Measurements from ENCODE around the gene KDM5B.

The KDM5B gene

DNA sequence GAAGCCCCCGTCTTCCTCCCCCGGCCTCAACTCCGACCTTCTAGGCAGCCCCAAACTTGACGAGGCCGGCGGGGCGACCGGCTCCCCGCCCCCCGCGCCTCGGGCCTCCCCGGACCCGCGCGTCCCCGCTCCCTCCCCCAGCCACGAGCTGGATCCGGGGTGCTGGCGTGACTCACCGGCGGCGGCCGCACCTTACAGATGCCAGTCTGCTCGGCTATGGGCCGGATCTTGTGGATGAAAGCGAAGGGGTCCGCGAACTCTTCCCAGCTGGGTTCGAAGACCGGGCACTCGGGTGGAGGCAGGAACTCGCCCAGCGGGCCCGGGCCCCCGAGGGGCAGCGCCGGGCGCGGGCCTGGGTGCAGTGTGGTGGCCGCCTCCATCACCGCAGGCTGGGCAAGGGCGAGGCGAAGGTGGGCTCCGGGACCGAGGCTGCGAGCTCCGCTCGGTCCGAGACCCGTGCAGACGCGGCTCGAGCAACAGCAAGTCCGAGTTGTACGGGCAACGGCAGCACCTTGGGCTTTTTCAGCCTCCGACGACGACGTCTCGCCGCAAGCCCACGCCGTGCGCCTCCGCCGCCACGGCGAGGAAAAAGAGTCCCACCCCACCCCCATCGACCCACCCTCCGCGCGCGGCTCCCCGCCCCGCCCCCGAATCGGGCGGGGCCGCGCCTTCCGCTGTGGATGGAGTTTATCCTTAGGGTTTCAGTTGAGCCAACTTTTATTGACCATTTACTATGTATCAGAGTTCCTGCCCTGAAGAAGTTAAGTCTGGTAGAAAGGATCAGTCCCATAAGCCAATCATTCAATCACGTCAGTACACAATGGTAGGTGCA lies at the start of gene KDM5B:
Gene KDM5B, minus strand, starts transcription at position 496 of the 832 bp plus-strand sequence. Its CDS starts 116 bp downstream, at position 380.
- peak; percentile 47; the same call in 1 of the 2 replicates for TF ChIP-seq ZFX (IDR thresholded peaks at IDR 0.05)
- TF ChIP-seq, protein P1, sequence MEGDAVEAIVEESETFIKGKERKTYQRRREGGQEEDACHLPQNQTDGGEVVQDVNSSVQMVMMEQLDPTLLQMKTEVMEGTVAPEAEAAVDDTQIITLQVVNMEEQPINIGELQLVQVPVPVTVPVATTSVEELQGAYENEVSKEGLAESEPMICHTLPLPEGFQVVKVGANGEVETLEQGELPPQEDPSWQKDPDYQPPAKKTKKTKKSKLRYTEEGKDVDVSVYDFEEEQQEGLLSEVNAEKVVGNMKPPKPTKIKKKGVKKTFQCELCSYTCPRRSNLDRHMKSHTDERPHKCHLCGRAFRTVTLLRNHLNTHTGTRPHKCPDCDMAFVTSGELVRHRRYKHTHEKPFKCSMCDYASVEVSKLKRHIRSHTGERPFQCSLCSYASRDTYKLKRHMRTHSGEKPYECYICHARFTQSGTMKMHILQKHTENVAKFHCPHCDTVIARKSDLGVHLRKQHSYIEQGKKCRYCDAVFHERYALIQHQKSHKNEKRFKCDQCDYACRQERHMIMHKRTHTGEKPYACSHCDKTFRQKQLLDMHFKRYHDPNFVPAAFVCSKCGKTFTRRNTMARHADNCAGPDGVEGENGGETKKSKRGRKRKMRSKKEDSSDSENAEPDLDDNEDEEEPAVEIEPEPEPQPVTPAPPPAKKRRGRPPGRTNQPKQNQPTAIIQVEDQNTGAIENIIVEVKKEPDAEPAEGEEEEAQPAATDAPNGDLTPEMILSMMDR (conservative IDR thresholded peaks at IDR 0.05): no peak
- peak within 1 kb of the TSS; percentile 72 for H3K27ac ChIP-seq

DNA sequence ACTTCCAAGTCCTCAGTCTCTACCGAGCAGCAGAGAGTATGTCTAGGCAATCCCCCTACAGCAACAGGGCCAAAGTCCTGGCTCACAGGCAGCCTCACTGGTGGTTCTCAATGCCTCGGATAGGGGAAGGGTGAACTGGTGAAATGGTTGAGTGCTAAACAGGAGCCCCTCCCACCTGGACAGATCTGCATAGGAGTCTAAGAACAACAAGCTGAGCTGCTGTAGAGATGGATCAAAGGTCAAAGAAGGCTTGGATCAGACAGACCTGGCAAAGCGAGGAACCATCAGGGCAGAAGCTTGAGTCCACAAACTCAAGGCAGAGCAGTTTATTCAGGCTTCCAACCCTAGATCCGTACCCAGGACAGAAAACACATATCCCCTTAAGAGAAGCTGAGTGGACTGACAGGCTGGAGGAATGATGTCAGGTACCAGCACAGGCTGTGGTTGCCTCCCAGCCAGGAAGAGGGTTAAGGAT lies 49.0 kb upstream of the KDM5B start:
- TF ChIP-seq, protein P1 (conservative IDR thresholded peaks at IDR 0.05): no peak
- TF ChIP-seq ZFX (IDR thresholded peaks at IDR 0.05): no peak
- H3K27ac ChIP-seq: no peak overlapping the region

DNA sequence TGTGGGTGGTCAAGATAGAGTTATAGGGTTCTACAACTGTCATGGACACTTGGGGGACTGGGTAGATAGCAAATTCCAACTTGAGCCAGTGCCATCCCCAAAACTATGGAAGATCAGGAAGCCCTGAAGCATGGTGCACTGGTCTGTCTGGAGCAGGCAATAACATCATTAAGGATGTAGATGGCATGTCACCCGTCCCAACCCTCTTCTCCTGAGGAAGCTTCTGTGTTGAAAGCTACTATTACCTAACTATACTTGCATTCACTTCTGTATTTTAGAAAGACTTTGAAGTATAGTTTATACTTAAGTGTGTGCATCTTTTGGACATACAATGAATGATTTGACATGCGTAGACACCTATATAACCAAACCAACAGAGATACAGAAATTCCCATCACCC lies 47.8 kb upstream of the KDM5B start:
- H3K27ac ChIP-seq: no peak overlapping the region
- no peak for TF ChIP-seq ZFX (IDR thresholded peaks at IDR 0.05)
- TF ChIP-seq, protein P1 (conservative IDR thresholded peaks at IDR 0.05): no peak

DNA sequence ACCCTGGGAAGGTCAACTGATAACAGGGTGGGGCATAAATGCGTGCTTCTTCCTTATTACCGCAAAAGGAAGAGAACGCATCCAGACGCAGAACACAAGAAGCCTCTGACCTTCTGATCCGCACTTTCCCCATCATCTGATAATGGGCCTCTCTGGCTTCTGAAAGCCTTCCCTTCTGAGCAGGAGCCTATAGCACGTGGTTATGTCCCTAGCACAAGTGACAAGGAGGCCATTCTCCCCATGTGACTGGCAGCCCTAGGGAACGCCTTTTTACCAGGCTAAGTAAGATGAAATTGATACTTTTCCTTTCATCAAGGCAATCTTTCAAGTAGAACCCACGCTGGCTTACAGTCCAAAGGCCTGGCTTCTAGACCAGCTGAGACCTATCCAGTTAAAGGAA lies 46.6 kb upstream of the KDM5B start:
- H3K27ac ChIP-seq: no peak overlapping the region
- TF ChIP-seq, protein P1 (conservative IDR thresholded peaks at IDR 0.05): no peak
- no peak for TF ChIP-seq ZFX (IDR thresholded peaks at IDR 0.05)

DNA sequence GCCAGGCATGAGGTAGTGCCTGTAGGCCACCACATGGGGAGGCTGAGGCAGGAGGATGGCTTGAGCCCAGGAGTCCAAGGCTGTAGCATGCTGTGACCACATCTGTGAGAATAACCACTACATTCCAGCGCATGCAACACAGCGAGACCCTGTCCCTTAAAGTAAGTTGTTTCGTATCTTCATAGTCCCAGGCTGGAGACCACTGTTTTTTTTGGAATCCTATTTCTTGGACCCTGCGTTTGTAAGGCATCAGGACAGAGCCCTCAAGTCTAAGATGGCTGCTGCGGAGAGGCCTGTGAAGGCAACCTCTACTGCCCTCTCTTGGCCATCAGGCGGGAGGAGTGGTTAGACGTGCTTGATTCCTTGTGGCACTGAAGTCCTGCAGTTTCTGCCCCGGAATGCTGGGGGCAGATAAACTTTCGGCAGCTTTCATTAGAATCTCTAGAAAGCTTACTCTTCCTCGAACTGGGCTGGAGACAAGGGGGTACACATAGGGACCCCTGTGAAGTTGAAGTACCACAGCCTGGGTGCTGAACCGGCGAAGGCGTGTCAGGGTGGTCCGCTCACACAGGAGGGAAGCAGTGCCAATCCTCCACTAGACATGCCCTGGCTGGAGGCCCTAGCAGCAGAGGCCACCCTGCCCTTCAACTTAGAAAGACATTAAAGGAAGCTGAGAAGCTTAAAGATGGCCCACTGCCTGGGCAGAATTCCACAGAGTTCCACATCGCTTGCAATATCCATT lies 44.1 kb upstream of the KDM5B start:
- TF ChIP-seq ZFX (IDR thresholded peaks at IDR 0.05): no peak
- TF ChIP-seq, protein P1 (conservative IDR thresholded peaks at IDR 0.05): no peak; the same call in 1 of the 2 replicates
- no peak overlapping the region for H3K27ac ChIP-seq

DNA sequence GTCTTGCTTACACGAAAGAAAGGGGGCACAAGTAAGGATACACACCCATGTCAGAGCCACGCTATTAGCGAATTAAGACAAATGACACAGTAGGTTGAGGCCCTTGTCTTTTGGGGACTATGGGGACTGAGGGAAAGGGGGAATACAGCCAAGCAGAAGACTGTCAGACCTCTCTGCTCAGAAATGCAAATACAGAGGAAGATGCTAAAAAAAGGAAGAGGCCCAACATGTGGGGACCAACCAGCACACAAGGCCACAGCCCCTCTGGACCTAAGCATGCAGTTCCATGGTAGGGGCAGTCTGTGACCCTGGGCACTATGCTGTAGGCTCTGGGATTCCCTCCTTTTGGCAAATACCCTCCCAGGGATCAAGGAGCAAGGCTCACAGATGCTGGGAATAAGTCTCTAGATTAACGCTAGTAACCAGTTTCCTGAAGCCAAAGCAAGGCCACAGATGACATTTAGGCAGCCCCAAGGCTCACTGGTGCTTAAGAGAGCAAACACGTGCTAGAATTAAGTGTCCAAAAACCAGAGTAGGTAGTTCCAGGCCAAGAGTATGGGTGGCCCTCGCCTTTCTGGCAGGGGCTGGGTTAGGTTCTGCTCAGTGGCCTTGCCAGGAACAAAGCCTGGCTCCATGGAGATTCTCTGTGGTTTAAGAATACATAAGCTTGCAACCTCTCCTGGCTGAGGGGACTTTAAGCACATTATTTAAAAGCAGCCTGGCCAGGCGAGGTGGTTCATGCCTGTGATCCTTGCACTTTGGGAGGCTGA lies 42.6 kb upstream of the KDM5B start:
- TF ChIP-seq ZFX (IDR thresholded peaks at IDR 0.05): no peak
- TF ChIP-seq, protein P1 (conservative IDR thresholded peaks at IDR 0.05): no peak
- no peak overlapping the region for H3K27ac ChIP-seq
